Measurements from ENCODE around the gene DCUN1D5. TPM values are rescaled to one million over a fixed set of nuclear protein-coding genes. Genes with fewer than 3 reads are reported as not detected.

The DCUN1D5 gene
- total RNA-seq, 1 experiment from 2014 or later, result 68.3 TPM

- Histone ChIP-seq H3K27ac (ENCODE audit: low read length) (peak within 1 kb of the TSS; percentile 91), H3K27me3 (ENCODE audit: control insufficient read depth, insufficient read depth, low read length) (no peaks in the 10 kb centered on the region), H3K4me1 (ENCODE audit: control insufficient read depth, insufficient read depth, low read length) (peaks cover 6% of the 10 kb centered on the region; the same call in 1 of the 2 replicates), H3K9me3 (ENCODE audit: control insufficient read depth, insufficient read depth, low read depth, low read length) (no peaks in the 10 kb centered on the region), H3K4me3 (ENCODE audit: low read depth in 2 of 2, low read length in 2 of 2) (peak within 1 kb of the TSS; percentile 84 to 92), H3K36me3 (ENCODE audit: control insufficient read depth, insufficient read depth, low read length) (no peaks in the 10 kb centered on the region)
- DNase-seq (ENCODE audit: low read depth, low spot score), result peak; percentile 72
- ATAC-seq, result peak; percentile 99
- BruUV-seq (replicated peaks), result no TSS peak
- in situ Hi-C loops (cut with HindIII; ENCODE audit: low pct_unique_long_range_greater_than_20kb, low sequenced_read_pairs) (no loop called here), intact Hi-C loops (cut with micrococcal nuclease; ENCODE audit: unreplicated experiment) (no loop called here)
- CTCF ChIA-PET, result interaction anchor here (1.0 to 1.9 kb wide), 3 partner anchors 9 to 93 kb away, joined by 3 to 6 read pairs (median 4); partner anchors contain the start of gene DCUN1D5
- TF ChIP-seq CTCF (IDR thresholded peaks at IDR 0.05) (peak; percentile 86), SIN3A (IDR thresholded peaks at IDR 0.05; ENCODE audit: borderline replicate concordance, insufficient read depth, low read depth, low read length) (peak; percentile 96), POLR2AphosphoS5 (IDR thresholded peaks at IDR 0.05; ENCODE audit: low read depth, low read length) (peak; percentile 60; the same call in 1 of the 2 replicates), TCF7L2 (IDR thresholded peaks at IDR 0.05; ENCODE audit: low read depth, low read length) (no peak; the same call in 1 of the 2 replicates), REST (IDR thresholded peaks at IDR 0.05; ENCODE audit: insufficient read depth in 1 of 2, low read depth in 2 of 2, low read length in 1 of 2) (no peak)
- POLR2A ChIA-PET, result interaction anchor here (0.5 to 1.5 kb wide), 2 partner anchors 17 to 22 kb away, joined by 4 to 14 read pairs; partner anchors contain the start of gene DCUN1D5
Measured at GRCh38 chr11:103108933-103109817, 17.2 kb upstream of the DCUN1D5 start, which contains the start of gene DYNC2H1. Gene DYNC2H1, plus strand, starts transcription at chr11:103109426. Its CDS starts 149 bp downstream, at chr11:103109575.

GRCh38 chr11:103097279-103097678, 5.3 kb upstream of the DCUN1D5 start:
- Histone ChIP-seq H3K9me3 (ENCODE audit: control insufficient read depth, insufficient read depth, low read depth, low read length) (no peaks in the 10 kb centered on the region), H3K36me3 (ENCODE audit: control insufficient read depth, insufficient read depth, low read length) (no peaks in the 10 kb centered on the region; the same call in 1 of the 2 replicates), H3K4me3 (ENCODE audit: low read depth in 2 of 2, low read length in 2 of 2) (no peak overlapping the region), H3K27me3 (ENCODE audit: control insufficient read depth, insufficient read depth, low read length) (peaks cover 2% of the 10 kb centered on the region; the same call in 1 of the 2 replicates), H3K4me1 (ENCODE audit: control insufficient read depth, insufficient read depth, low read length) (peaks cover 5% of the 10 kb centered on the region), H3K27ac (ENCODE audit: low read length) (no peak overlapping the region)
- BruUV-seq (replicated peaks), result no TSS peak
- intact Hi-C loops (cut with micrococcal nuclease; ENCODE audit: unreplicated experiment) (no loop called here), in situ Hi-C loops (cut with HindIII; ENCODE audit: low pct_unique_long_range_greater_than_20kb, low sequenced_read_pairs) (no loop called here)
- no peak for ATAC-seq
- TF ChIP-seq TCF7L2 (IDR thresholded peaks at IDR 0.05; ENCODE audit: low read depth, low read length) (no peak), REST (IDR thresholded peaks at IDR 0.05; ENCODE audit: insufficient read depth in 1 of 2, low read depth in 2 of 2, low read length in 1 of 2) (no peak), POLR2AphosphoS5 (IDR thresholded peaks at IDR 0.05; ENCODE audit: low read depth, low read length) (no peak), CTCF (IDR thresholded peaks at IDR 0.05) (no peak), SIN3A (IDR thresholded peaks at IDR 0.05; ENCODE audit: borderline replicate concordance, insufficient read depth, low read depth, low read length) (no peak)
- ChIA-PET CTCF (no interaction called here), POLR2A (interaction anchor here (0.5 kb wide), 1 partner anchor 1395 kb away, joined by 3 read pairs; no protein-coding TSS in a partner anchor)
- no peak for DNase-seq (ENCODE audit: low read depth, low spot score)

All from Panc1 (cell line).